SK-N-MC (cell line): ENCODE results near the gene SLC35F4.
A peak's percentile ranks its signal among the peaks of the same experiment; 100 is the strongest.

Experiments
- DNase-seq: peaks from one replicate; pipeline ENCODE4 v3.0.0-alpha.2; 2011; ENCODE audit warnings: low read depth, low spot score
- H3K27ac ChIP-seq: fragments of 200-600 bp; sonication (generic); 2 replicates; pipeline ENCODE4 v1.5.1; 2016; ENCODE audit warnings: mixed run types
- H3K36me3 ChIP-seq: fragments of 200-600 bp; sonication (generic); 2 replicates; pipeline ENCODE4 v1.6.1; 2017; ENCODE audit warnings: antibody characterized with exemption, low read length, mixed read lengths; ENCODE audit not compliant: insufficient read depth
- H3K4me3 ChIP-seq: fragments of 200-600 bp; sonication (generic); 2 replicates; pipeline ENCODE4 v1.5.1; 2016
- H3K9ac ChIP-seq: fragments of 200-600 bp; sonication (generic); 2 replicates; pipeline ENCODE4 v1.8.0; 2017; ENCODE audit warnings: mixed run types, mixed read lengths; ENCODE audit not compliant: insufficient read length
- H3K9me3 ChIP-seq: fragments of 200-600 bp; sonication (generic); 2 replicates; pipeline ENCODE4 v1.6.1; 2017; ENCODE audit warnings: low read depth, mild to moderate bottlenecking, antibody characterized with exemption, low read length, moderate library complexity, mixed read lengths
- EZH2 ChIP-seq: fragments of 200-600 bp; sonication (generic); IDR thresholded peaks from one replicate; pipeline ENCODE4 v1.6.1; 2017; ENCODE audit warnings: antibody characterized with exemption
- FOXP2 ChIP-seq: optimal IDR thresholded peaks from 2 replicates; pipeline ENCODE3; 2011; ENCODE audit warnings: mild to moderate bottlenecking, moderate library complexity; ENCODE audit not compliant: insufficient read depth; ENCODE audit errors: extremely low read length, control extremely low read depth
- POLR2AphosphoS5 ChIP-seq: IDR thresholded peaks from 2 replicates; pipeline ENCODE4 v1.6.1; 2012; ENCODE audit warnings: mild to moderate bottlenecking, low read depth, low read length, borderline replicate concordance

The SLC35F4 gene

DNA sequence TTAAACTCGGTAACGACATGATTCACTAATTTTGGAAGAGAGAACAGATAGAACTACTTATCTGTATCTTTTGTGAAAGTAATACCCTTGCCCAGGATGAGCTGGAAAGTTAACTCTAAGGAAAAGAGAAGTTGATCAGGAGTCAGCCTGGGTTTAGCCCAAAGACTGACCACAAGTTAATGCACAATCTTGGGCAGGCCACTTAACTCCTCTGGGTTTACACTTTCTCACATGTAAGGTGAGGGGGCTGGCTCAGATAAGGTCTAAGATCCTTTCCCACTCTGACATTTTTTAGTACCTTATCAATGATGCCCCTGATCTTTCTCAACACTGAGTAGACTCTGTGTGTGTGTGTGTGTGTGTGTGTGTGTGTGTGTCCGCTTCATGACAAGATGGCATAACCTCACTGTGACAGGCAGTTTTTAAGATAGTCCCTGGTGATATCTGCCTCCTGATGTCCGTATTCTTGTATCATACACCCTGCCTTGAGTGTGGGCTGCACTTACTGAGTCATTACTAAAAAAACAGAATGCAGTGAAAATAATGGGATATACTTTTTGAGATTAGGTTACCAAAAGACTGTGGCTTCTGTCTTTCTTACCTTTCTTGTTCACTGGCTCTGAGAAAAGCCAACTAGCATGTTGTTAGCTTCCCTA, 316.0 kb downstream of the SLC35F4 start:
- no peak for TF ChIP-seq EZH2
- no peak for TF ChIP-seq FOXP2
- TF ChIP-seq POLR2AphosphoS5: no peak
- Histone ChIP-seq H3K27ac (no peak overlapping the region), H3K4me3 (no peak overlapping the region), H3K36me3 (no peaks in the 10 kb centered on the region), H3K9me3 (no peaks in the 10 kb centered on the region), H3K9ac (no peak overlapping the region)
- no peak for DNase-seq

- H3K4me3 ChIP-seq: no peak overlapping the region
- H3K36me3 ChIP-seq: no peaks in the 10 kb centered on the region
- H3K27ac ChIP-seq: no peak overlapping the region
- no peak overlapping the region for H3K9ac ChIP-seq
- TF ChIP-seq FOXP2 (no peak), EZH2 (no peak), POLR2AphosphoS5 (no peak)
- no peak for DNase-seq
- no peaks in the 10 kb centered on the region for H3K9me3 ChIP-seq
Observed at GRCh38 chr14:57549016-57549564, 316.8 kb downstream of the SLC35F4 start.

DNA sequence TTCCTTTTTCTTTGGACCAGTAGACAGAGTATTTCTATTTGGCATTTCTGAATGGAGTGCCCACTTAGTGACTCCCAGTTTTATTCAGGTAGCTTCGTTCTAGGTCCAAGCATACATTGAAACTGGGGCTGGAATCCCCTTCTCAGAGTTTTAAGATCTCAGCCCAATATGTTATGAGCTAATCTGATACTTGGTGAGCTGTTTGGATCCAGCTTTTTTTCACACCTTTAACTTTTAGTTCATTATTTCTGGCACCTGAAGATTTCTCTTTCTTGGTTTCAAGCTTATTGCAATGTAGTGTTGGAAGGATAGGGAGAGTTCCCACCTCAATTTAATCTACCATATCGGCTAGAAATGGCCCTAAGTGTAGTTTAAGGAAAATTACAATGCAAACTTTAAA, 318.8 kb downstream of the SLC35F4 start:
- Histone ChIP-seq H3K9me3 (no peaks in the 10 kb centered on the region), H3K27ac (no peak overlapping the region), H3K36me3 (no peaks in the 10 kb centered on the region), H3K4me3 (no peak overlapping the region), H3K9ac (no peak overlapping the region)
- no peak for TF ChIP-seq FOXP2
- TF ChIP-seq POLR2AphosphoS5: no peak
- no peak for TF ChIP-seq EZH2
- DNase-seq: no peak

DNA sequence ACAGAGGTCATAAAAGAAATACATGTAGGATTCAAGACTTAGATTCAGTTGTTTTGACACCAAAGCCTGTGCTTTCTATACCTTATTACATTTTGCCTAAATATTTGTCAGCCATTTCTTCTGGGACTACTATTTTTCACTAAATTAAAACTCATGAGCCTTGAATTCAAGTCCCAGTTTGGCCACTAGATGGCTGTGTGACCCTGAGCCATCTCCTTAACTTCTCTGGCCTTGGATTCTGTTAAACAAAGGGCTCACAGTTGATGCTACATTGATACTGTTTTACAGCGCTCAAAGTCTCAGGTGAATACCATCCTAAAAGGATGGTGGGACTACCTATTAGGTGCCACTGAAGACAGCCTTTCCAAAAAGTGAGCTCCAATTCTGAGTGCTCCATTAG, 332.7 kb downstream of the SLC35F4 start:
- H3K9ac ChIP-seq: no peak overlapping the region
- H3K27ac ChIP-seq: no peak overlapping the region
- TF ChIP-seq EZH2 (no peak), FOXP2 (no peak), POLR2AphosphoS5 (no peak)
- H3K36me3 ChIP-seq: no peaks in the 10 kb centered on the region
- H3K9me3 ChIP-seq: no peaks in the 10 kb centered on the region
- peak; percentile 5 for DNase-seq
- no peak overlapping the region for H3K4me3 ChIP-seq

- TF ChIP-seq EZH2 (no peak), POLR2AphosphoS5 (no peak), FOXP2 (no peak)
- no peak overlapping the region for H3K27ac ChIP-seq
- no peak overlapping the region for H3K4me3 ChIP-seq
- DNase-seq: no peak
- H3K9me3 ChIP-seq: no peaks in the 10 kb centered on the region
- H3K36me3 ChIP-seq: no peaks in the 10 kb centered on the region
- no peak overlapping the region for H3K9ac ChIP-seq
Observed at GRCh38 chr14:57530571-57530970, 335.3 kb downstream of the SLC35F4 start.

DNA sequence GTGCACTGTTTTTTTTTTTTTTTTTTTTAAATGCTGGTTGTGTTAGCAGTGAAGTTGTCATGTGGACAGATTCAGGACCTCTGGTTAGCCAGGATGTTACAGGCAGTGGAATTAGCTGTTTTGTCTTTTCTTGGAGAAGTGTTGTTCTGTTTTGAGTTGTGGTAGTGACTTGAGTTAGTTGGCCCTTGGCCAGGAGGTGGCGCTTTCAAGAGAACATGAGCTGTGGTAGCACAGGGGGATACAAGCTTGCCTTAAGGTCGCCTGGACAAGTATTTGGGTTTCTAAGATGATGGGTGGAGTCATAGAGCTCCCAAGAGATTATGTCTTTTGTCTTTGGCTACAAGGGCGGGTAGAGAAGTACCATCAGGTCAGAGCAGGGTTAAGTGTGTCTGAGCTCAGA, 338.9 kb downstream of the SLC35F4 start:
- no peaks in the 10 kb centered on the region for H3K9me3 ChIP-seq
- H3K27ac ChIP-seq: no peak overlapping the region
- H3K4me3 ChIP-seq: no peak overlapping the region
- H3K9ac ChIP-seq: no peak overlapping the region
- DNase-seq: no peak
- no peaks in the 10 kb centered on the region for H3K36me3 ChIP-seq
- TF ChIP-seq FOXP2 (no peak), POLR2AphosphoS5 (no peak), EZH2 (no peak)

- H3K9ac ChIP-seq: no peak overlapping the region
- H3K36me3 ChIP-seq: no peaks in the 10 kb centered on the region
- TF ChIP-seq FOXP2 (no peak), POLR2AphosphoS5 (no peak), EZH2 (no peak)
- no peak overlapping the region for H3K27ac ChIP-seq
- H3K4me3 ChIP-seq: no peak overlapping the region
- no peak for DNase-seq
- no peaks in the 10 kb centered on the region for H3K9me3 ChIP-seq
Observed at GRCh38 chr14:57519043-57519442, 346.8 kb downstream of the SLC35F4 start.
